GM12872 (cell line): ENCODE data around the gene TRMT6.

ENCODE experiments used
- TF ChIP-seq, protein P1 (sequence below): IDR thresholded peaks from 3 replicates; pipeline ENCODE4 v1.5.1; 2011; ENCODE audit warnings: low read depth, mild to moderate bottlenecking, low read length, moderate library complexity; ENCODE audit not compliant: insufficient read depth

The TRMT6 gene

DNA sequence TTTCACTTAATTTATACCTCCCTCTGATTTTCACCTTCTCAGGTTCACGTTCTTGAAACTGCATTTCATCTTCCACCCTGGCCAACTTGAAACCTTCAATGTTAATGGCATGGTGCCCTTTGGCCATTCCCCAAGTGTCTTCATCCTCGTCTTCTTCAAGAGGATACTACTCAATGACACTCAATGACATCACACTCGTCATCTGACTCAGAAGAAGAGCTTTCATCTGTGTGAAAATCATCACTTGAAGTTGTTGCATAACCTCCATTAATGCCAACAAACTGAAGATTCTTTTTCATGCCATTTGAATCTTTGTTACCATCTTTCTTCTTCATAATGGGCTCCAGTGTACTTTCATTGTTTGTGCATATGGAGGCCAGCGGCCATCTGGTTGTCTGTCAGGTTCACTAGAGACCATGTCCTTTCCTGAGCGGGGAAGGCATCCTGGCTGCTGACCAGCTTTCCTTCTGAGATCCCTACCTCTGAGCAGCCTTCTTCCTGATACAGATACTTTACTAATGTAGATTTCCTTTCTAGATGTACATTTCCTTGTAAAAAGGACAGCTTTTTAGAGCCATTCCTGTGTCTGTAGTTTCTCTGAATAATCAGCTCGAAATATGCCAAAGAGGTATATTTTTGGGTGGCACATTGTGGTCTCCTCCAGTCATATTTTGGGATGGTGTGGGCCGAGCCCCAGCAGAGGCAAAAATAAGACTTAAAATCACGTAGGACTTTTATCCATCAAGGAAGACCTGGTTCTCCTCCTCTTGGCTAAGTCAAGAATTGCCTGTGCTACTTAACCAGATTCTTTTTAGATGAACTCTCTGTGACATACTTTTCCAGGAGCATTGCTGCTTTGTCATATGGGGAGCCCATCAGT, 21.3 kb downstream of the TRMT6 start:
- TF ChIP-seq, protein P1, sequence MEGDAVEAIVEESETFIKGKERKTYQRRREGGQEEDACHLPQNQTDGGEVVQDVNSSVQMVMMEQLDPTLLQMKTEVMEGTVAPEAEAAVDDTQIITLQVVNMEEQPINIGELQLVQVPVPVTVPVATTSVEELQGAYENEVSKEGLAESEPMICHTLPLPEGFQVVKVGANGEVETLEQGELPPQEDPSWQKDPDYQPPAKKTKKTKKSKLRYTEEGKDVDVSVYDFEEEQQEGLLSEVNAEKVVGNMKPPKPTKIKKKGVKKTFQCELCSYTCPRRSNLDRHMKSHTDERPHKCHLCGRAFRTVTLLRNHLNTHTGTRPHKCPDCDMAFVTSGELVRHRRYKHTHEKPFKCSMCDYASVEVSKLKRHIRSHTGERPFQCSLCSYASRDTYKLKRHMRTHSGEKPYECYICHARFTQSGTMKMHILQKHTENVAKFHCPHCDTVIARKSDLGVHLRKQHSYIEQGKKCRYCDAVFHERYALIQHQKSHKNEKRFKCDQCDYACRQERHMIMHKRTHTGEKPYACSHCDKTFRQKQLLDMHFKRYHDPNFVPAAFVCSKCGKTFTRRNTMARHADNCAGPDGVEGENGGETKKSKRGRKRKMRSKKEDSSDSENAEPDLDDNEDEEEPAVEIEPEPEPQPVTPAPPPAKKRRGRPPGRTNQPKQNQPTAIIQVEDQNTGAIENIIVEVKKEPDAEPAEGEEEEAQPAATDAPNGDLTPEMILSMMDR: no peak

DNA sequence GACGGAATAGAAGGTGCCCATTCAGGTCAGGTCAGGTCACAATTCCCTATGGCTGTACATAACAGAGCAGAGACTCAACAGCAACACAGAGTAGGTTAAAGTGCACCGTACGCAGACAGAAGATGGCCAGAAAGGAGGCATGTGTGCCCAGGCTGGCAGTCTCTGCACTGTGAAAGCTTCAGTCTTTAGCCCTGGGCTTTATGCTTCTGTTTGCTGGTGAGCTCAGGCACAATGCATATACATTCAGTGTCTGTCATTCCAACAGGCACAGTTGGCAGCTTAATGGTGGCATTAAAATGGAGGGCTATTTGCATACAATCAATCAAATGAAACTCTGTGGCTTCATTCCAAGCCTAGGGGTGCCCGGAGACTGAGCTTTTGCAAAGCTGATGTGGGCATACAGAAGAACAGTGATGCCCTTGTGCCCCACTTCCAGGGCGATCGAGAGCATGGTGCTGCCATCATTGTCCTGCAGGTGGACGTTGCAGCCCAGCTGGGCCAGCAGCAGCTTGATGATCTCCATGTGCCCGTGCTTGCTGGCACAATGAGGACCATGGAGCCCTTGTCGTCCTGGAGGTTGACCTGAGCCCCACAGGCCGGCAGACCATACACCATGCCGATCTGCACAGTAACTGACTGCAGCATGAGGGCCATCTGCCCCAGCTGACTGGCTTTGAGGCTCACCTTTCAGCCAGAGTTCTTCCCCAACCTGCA, 22.4 kb downstream of the TRMT6 start:
- TF ChIP-seq, protein P1: no peak

DNA sequence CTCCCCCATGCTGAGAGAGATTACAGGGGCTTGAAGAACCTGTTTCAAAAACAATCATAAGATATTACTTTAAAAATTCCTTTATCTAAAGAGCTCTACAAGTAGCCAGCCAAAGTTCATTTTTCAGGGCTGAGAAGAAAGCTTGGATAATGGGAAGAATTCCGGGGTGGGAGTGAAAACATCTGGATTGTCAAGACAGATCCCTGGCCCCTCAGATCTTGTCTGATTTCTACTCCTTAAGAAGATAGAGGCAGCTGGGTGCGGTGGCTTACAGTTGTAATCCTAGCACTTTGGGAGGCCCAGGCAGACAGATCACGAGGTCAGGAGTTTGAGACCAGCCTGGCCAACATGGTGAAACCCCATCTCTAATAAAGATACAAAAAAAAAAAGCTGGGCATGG, 24.8 kb downstream of the TRMT6 start:
- TF ChIP-seq, protein P1: no peak

DNA sequence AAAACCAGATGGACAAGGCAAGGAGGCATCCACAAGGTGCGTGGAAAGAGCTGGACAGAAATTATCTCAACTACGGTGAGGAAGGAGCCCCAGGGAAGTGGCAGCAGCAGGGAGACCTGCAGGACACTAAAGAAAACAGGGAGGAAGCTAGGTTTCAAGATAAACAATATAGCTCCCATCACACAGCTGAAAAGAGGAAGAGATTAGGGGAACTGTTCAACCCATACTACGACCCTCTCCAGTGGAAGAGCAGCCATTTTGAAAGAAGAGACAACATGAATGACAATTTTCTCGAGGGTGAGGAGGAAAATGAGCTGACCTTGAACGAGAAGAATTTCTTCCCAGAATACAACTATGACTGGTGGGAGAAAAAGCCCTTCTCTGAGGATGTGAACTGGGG, 26.8 kb downstream of the TRMT6 start:
- TF ChIP-seq, protein P1: no peak

DNA sequence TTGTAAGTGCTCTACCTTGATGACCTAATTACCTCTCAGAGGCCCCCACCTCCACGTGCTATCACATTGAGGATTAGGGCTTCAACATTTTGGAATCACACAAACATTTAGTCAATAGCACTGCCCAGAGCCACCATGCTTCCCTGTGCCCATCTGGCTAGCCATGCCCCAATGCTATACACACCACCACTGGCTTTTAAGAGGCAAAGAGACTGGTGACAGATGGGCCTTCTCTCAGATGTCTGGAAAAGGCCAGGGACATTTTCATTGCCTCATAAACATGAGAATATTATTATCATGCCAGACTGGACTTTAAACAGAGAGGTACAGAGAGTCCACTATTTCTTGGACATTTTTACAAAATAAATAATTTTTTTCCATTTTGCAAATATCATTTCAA, 29.8 kb downstream of the TRMT6 start:
- TF ChIP-seq, protein P1: no peak

DNA sequence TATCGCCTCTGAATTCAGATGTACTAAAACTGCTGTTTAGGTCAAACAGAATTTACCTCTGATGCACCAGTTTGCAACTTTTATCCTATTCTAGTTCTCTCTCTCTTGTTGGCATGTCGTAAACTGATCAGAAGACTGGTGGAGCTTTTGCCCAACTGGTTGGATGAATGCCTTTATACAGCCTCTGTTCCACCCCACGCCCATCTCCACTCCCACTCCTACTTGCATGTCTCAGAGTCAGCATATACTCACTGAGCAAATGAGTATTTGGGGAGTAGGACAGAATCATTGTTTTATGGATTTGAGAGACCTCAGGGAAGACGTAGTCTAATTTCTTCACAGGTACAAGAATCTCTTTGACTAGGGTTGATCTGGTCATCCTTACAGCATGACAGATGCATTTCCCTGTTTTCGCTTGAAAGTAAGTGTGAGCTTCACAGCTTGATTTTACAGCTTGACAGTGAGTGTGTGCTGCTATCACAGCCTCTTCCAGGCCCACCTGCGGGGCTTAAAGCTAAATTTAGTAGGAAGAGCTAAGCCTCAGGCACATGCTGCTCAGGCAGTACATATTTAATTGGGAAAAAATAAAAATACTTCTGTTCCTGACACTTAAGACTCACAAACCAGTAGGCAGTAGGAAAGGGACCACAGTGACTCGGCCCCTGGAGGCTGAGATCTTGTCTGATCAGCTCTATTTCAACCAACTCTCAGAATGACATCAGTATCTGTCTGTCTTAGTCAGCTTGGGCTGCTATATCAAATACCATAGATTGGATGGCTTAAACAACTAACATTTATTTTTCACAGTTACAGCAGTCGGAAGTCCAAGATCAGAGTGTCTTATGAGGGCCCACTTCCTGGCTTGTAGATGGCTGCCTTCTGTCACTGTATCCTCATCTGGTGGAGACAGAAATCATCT, 30.4 kb downstream of the TRMT6 start:
- TF ChIP-seq, protein P1: no peak
